H1 (cell line): ENCODE measurements around the gene IL2RA. TPM values are rescaled to one million over a fixed set of nuclear protein-coding genes. Genes with fewer than 3 reads are reported as not detected.

Source experiments
- CTCF ChIA-PET: fragments of 300-600 bp; sonication (Branson Sonifier 250); formaldehyde crosslinking; loops from one replicate; lab custom pipeline; 2021; ENCODE audit not compliant: partially characterized antibody; lab: Charles Lee
- POLR2A ChIA-PET: fragments of 300-600 bp; sonication (Branson Sonifier 250); formaldehyde crosslinking; loops from one replicate; lab custom pipeline; 2021; ENCODE audit warnings: inconsistent platforms; ENCODE audit not compliant: partially characterized antibody; lab: Charles Lee
- DNase-seq, 2 experiments: peaks; one replicate each; pipeline versions ENCODE4 v3.0.0 to v3.0.0-alpha.2; 2010 to 2022; ENCODE audit warnings: low spot score in 2 of 2, low read depth in 1 of 2, mixed read lengths in 1 of 2
- FAIRE-seq: peaks from 2 replicates; lab custom pipeline; 2011; peaks lifted over from hg19 to GRCh38; lab: Jason Lieb, UNC
- H2AFZ ChIP-seq: 2 replicates; pipeline ENCODE4 v1.8.1; 2012; ENCODE audit warnings: low read length, inconsistent platforms
- H2AK5ac ChIP-seq: 2 replicates; pipeline ENCODE4 v1.6.1; 2013; ENCODE audit warnings: low read depth, low read length
- H2BK120ac ChIP-seq: replicated peaks from 2 replicates; pipeline ENCODE3; 2013; ENCODE audit warnings: low read depth, low read length, inconsistent platforms
- H2BK12ac ChIP-seq: 2 replicates; pipeline ENCODE4 v1.6.1; 2013; ENCODE audit warnings: low read depth, low read length
- H2BK15ac ChIP-seq: 2 replicates; pipeline ENCODE4 v1.6.1; 2013; ENCODE audit warnings: low read length
- H2BK20ac ChIP-seq: 2 replicates; pipeline ENCODE4 v1.6.1; 2013; ENCODE audit warnings: low read length
- H2BK5ac ChIP-seq: 2 replicates; pipeline ENCODE4 v1.6.1; 2013; ENCODE audit warnings: low read depth, low read length
- H3K14ac ChIP-seq: 2 replicates; pipeline ENCODE4 v1.6.1; 2013; ENCODE audit warnings: inconsistent platforms; ENCODE audit not compliant: insufficient read length
- H3K18ac ChIP-seq: 2 replicates; pipeline ENCODE4 v1.6.1; 2013; ENCODE audit warnings: low read length; ENCODE audit errors: extremely low read depth
- H3K23ac ChIP-seq: 2 replicates; pipeline ENCODE4 v1.6.1; 2013; ENCODE audit warnings: inconsistent platforms; ENCODE audit not compliant: insufficient read length
- H3K23me2 ChIP-seq: 2 replicates; pipeline ENCODE4 v1.6.1; 2013; ENCODE audit warnings: low read depth, low read length
- H3K27ac ChIP-seq: 2 replicates; pipeline ENCODE4 v1.6.1; 2011; ENCODE audit warnings: low read depth, low read length, inconsistent platforms
- H3K27me3 ChIP-seq, 4 experiments: replicated peaks in 1 of 4; 1 replicate in 1 of 4; 2 replicates in 3 of 4; pipeline versions ENCODE4 v1.6.1 to v1.8.1; 2011 to 2013; ENCODE audit warnings: low read length in 3 of 4, mild to moderate bottlenecking in 3 of 4, inconsistent platforms in 2 of 4, mixed read lengths in 2 of 4, moderate library complexity in 1 of 4; ENCODE audit not compliant: control insufficient read depth in 3 of 4, insufficient read depth in 3 of 4; ENCODE audit errors: extremely low read depth in 1 of 4
- H3K36me3 ChIP-seq, 4 experiments: 2 replicates each; pipeline versions ENCODE4 v1.6.1 to v1.8.1; 2011 to 2013; ENCODE audit warnings: mild to moderate bottlenecking in 4 of 4, low read length in 3 of 4, moderate library complexity in 2 of 4, control low read depth in 1 of 4, inconsistent platforms in 1 of 4; ENCODE audit not compliant: insufficient read depth in 4 of 4, control insufficient read depth in 2 of 4
- H3K4ac ChIP-seq: replicated peaks from 2 replicates; pipeline ENCODE3; 2013; ENCODE audit warnings: low read length, low read depth, mixed read lengths, inconsistent platforms; ENCODE audit not compliant: insufficient read length
- H3K4me1 ChIP-seq, 4 experiments: replicated peaks in 1 of 4; 1 replicate in 1 of 4; 2 replicates in 3 of 4; pipeline versions ENCODE4 v1.6.1 to v1.8.1; 2011 to 2013; ENCODE audit warnings: low read length in 3 of 4, inconsistent platforms in 2 of 4, mixed read lengths in 1 of 4; ENCODE audit not compliant: insufficient read depth in 4 of 4, control insufficient read depth in 3 of 4
- H3K4me2 ChIP-seq, 2 experiments: 2 replicates each; pipeline versions ENCODE4 v1.6.1 to v1.8.1; 2011 to 2013; ENCODE audit warnings: low read depth in 2 of 2, low read length in 2 of 2, control low read depth in 1 of 2, inconsistent platforms in 1 of 2, mild to moderate bottlenecking in 1 of 2; ENCODE audit not compliant: insufficient read depth in 1 of 2
- H3K4me3 ChIP-seq, 4 experiments: fragments of 200-600, 300-600 bp in 1 of 4; sonication (generic), shearing (Covaris generic), sonication (Bioruptor Twin) in 1 of 4; 2 replicates each; pipeline versions ENCODE4 v1.5.1 to v1.8.1; 2011 to 2016; ENCODE audit warnings: low read length in 4 of 4, low read depth in 3 of 4, control low read depth in 2 of 4, inconsistent platforms in 2 of 4, mild to moderate bottlenecking in 2 of 4, mixed read lengths in 1 of 4, moderate library complexity in 1 of 4; ENCODE audit not compliant: insufficient read depth in 2 of 4; ENCODE audit errors: extremely low read depth in 1 of 4
- H3K56ac ChIP-seq: replicated peaks from 2 replicates; pipeline ENCODE3; 2013; ENCODE audit warnings: low read depth, mild to moderate bottlenecking, mixed read lengths, low read length, inconsistent platforms; ENCODE audit not compliant: insufficient read length
- H3K79me1 ChIP-seq: 2 replicates; pipeline ENCODE4 v1.6.1; 2013; ENCODE audit warnings: low read depth, low read length, control low read depth
- H3K79me2 ChIP-seq, 2 experiments: 2 replicates each; pipeline versions ENCODE4 v1.6.1 to v1.8.1; 2012 to 2013; ENCODE audit warnings: low read length in 2 of 2, mild to moderate bottlenecking in 2 of 2, inconsistent platforms in 1 of 2; ENCODE audit not compliant: insufficient read depth in 2 of 2, control insufficient read depth in 1 of 2
- H3K9ac ChIP-seq, 4 experiments: replicated peaks in 1 of 4; 1 replicate in 1 of 4; 2 replicates in 3 of 4; pipeline versions ENCODE4 v1.6.1 to v1.8.1; 2011 to 2013; ENCODE audit warnings: low read depth in 3 of 4, low read length in 3 of 4, control low read depth in 2 of 4, mild to moderate bottlenecking in 2 of 4, moderate library complexity in 2 of 4, inconsistent platforms in 1 of 4; ENCODE audit errors: extremely low read depth in 1 of 4
- H3K9me3 ChIP-seq, 2 experiments: 2 replicates each; pipeline versions ENCODE4 v1.6.1 to v1.8.1; 2012 to 2013; ENCODE audit warnings: mild to moderate bottlenecking in 2 of 2, moderate library complexity in 2 of 2, control low read depth in 1 of 2, inconsistent platforms in 1 of 2, low read depth in 1 of 2, low read length in 1 of 2, mixed read lengths in 1 of 2; ENCODE audit not compliant: insufficient read depth in 2 of 2
- H4K20me1 ChIP-seq, 2 experiments: replicated peaks in 1 of 2; 2 replicates each; pipeline versions ENCODE3 to v1.8.1; 2011 to 2013; ENCODE audit warnings: inconsistent platforms in 2 of 2, low read length in 2 of 2, mild to moderate bottlenecking in 1 of 2; ENCODE audit not compliant: insufficient read depth in 2 of 2, control insufficient read depth in 1 of 2
- H4K5ac ChIP-seq: 2 replicates; pipeline ENCODE4 v1.6.1; 2013; ENCODE audit warnings: low read length, low read depth, mixed read lengths, inconsistent platforms; ENCODE audit not compliant: insufficient read length
- H4K8ac ChIP-seq: 2 replicates; pipeline ENCODE4 v1.8.0; 2013; ENCODE audit warnings: mild to moderate bottlenecking, moderate library complexity, low read length, inconsistent platforms; ENCODE audit not compliant: insufficient read depth; ENCODE audit errors: extremely low read depth
- H4K91ac ChIP-seq: replicated peaks from 2 replicates; pipeline ENCODE3; 2013; ENCODE audit warnings: low read length, mixed read lengths, inconsistent platforms; ENCODE audit not compliant: insufficient read length
- EP300 ChIP-seq, 2 experiments: IDR thresholded peaks; 1 replicate in 1 of 2; 2 replicates in 1 of 2; pipeline ENCODE4 v1.6.1; 2011 to 2012; ENCODE audit warnings: low read depth in 2 of 2, low read length in 2 of 2, mild to moderate bottlenecking in 2 of 2, borderline replicate concordance in 1 of 2, inconsistent platforms in 1 of 2, moderate library complexity in 1 of 2
- RNF2 ChIP-seq: fragments of 200-900, 300-1000 bp; sonication (generic); IDR thresholded peaks from 2 replicates; pipeline ENCODE4 v1.7.1; 2016; ENCODE audit warnings: borderline replicate concordance, low read depth, mild to moderate bottlenecking, antibody characterized with exemption, low read length; ENCODE audit not compliant: poor library complexity, severe bottlenecking; ENCODE audit errors: missing control alignments
- SIRT6 ChIP-seq: IDR thresholded peaks from one replicate; pipeline ENCODE4 v1.7.1; 2012; ENCODE audit warnings: low read length, inconsistent platforms
- SP1 ChIP-seq: IDR thresholded peaks from 2 replicates; pipeline ENCODE4 v1.6.1; 2011; ENCODE audit warnings: low read depth, low read length
- TAF7 ChIP-seq: optimal IDR thresholded peaks from 2 replicates; pipeline ENCODE3; 2011; ENCODE audit warnings: low read depth, mild to moderate bottlenecking, inconsistent platforms, low read length, moderate library complexity, borderline replicate concordance
- TEAD4 ChIP-seq: IDR thresholded peaks from 2 replicates; pipeline ENCODE4 v1.6.1; 2012; ENCODE audit warnings: low read depth, low read length, inconsistent platforms, mixed read lengths
- WGBS, 2 experiments: shearing (Covaris generic) in 1 of 2; methylation state at CpG; one replicate each; pipeline versions ENCODE4 v1.1.6 to v1.1.7; 2013 to 2015; ENCODE audit warnings: low lambda C conversion rate in 2 of 2, mixed read lengths in 2 of 2, inconsistent platforms in 1 of 2, low coverage in 1 of 2, missing lambda C conversion rate in 1 of 2; ENCODE audit not compliant: insufficient replicate concordance in 2 of 2, insufficient coverage in 1 of 2, insufficient read length in 1 of 2; ENCODE audit errors: extremely low coverage in 1 of 2, missing lambda C conversion rate in 1 of 2; 5-methylcytosine and 5-hydroxymethylcytosine counted together
- polyA plus RNA-seq, 7 experiments: library from polyadenylated mRNA; depleted of rRNA in 3 of 7; stranded (reverse) in 5 of 7; unstranded in 2 of 7; fragments of >200 nt in 5 of 7; fragments of 200-250 nt in 2 of 7; gene quantifications; 1 replicate in 5 of 7; 2 replicates in 1 of 7; 4 replicates in 1 of 7; pipeline versions ENCODE4 v1.2.1 to v1.2.3, GENCODE V29; 2011 to 2013; ENCODE audit warnings: missing spikeins in 2 of 7, mixed read lengths in 2 of 7
- total RNA-seq: library from RNA; stranded (reverse); fragmentation: NEBNext Ultra II Directional; extraction: Animal tissue kit (Norgen Biotek cat#: 25700); gene quantifications from 2 replicates; pipeline ENCODE4 v1.2.1, GENCODE V29; 2021
- TF ChIP-seq, protein P1 (sequence below): IDR thresholded peaks from 2 replicates; pipeline ENCODE4 v1.6.1; 2012; ENCODE audit warnings: inconsistent platforms

IL2RA gene
- total and polyA plus RNA-seq, 2 of the 8 experiments (the other 6 are each of a cell fraction or from before 2014, with no cell fraction given): not detected

- H3K23me2 ChIP-seq: no peaks in the 10 kb centered on the region
- no peak overlapping the region for H2BK20ac ChIP-seq
- H2AFZ ChIP-seq: 0 out of 2 replicates have a peak overlapping the region, but pooled peaks have one; percentile 37
- FAIRE-seq: no peak
- H3K27ac ChIP-seq: no peak overlapping the region
- no peak overlapping the region for H3K56ac ChIP-seq
- 88% methylated on average over 9 of the region's 9 CpGs; no CpG with 5 or more reads in 1 of the 2 experiments for WGBS, 2 experiments
- no peaks in the 10 kb centered on the region for H3K79me2 ChIP-seq
- ChIA-PET POLR2A (no interaction called here), CTCF (no interaction called here)
- no peak overlapping the region for H4K91ac ChIP-seq
- no peaks in the 10 kb centered on the region for H3K36me3 ChIP-seq
- H2BK5ac ChIP-seq: no peak overlapping the region
- H3K4me1 ChIP-seq: no peaks in the 10 kb centered on the region
- no peak overlapping the region for H2BK15ac ChIP-seq
- no peaks in the 10 kb centered on the region for H3K79me1 ChIP-seq
- H3K4me3 ChIP-seq: no peak overlapping the region
- H4K20me1 ChIP-seq: no peaks in the 10 kb centered on the region
- no peak overlapping the region for H2BK12ac ChIP-seq
- H4K5ac ChIP-seq: no peak overlapping the region
- no peak overlapping the region for H3K18ac ChIP-seq
- no peak overlapping the region for H2AK5ac ChIP-seq
- no peak overlapping the region for H3K14ac ChIP-seq
- H3K9me3 ChIP-seq: no peaks in the 10 kb centered on the region
- H3K4me2 ChIP-seq: no peak overlapping the region
- H4K8ac ChIP-seq: no peak overlapping the region
- H3K27me3 ChIP-seq: no peaks in the 10 kb centered on the region
- no peak overlapping the region for H3K23ac ChIP-seq
- H2BK120ac ChIP-seq: no peak overlapping the region
- no peak overlapping the region for H3K4ac ChIP-seq
- DNase-seq: peak in 1 of 2 experiments; percentile 35
- H3K9ac ChIP-seq: no peak overlapping the region
- TF ChIP-seq TAF7 (no peak), SP1 (no peak), RNF2 (no peak), SIRT6 (no peak), TEAD4 (no peak), EP300 (IDR thresholded peaks at IDR 0.05; ENCODE audit: borderline replicate concordance in 1 of 2, low read depth in 2 of 2, low read length in 2 of 2) (no peak)
- TF ChIP-seq, protein P1, sequence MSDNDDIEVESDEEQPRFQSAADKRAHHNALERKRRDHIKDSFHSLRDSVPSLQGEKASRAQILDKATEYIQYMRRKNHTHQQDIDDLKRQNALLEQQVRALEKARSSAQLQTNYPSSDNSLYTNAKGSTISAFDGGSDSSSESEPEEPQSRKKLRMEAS: no peak
Measured at GRCh38 chr10:6045878-6046772, 16.0 kb downstream of the IL2RA start.
